Measurements from ENCODE around the gene JMJD4.

GRCh38 chr1:227730630-227731151 lies 4.4 kb downstream of the JMJD4 start:
- TF ChIP-seq CTCF (IDR thresholded peaks at IDR 0.05) (peak in 1 of 6 experiments; percentile 10), POLR2A (IDR thresholded peaks at IDR 0.05) (no peak)
